ENCODE data around the gene NAALADL2.

DNA sequence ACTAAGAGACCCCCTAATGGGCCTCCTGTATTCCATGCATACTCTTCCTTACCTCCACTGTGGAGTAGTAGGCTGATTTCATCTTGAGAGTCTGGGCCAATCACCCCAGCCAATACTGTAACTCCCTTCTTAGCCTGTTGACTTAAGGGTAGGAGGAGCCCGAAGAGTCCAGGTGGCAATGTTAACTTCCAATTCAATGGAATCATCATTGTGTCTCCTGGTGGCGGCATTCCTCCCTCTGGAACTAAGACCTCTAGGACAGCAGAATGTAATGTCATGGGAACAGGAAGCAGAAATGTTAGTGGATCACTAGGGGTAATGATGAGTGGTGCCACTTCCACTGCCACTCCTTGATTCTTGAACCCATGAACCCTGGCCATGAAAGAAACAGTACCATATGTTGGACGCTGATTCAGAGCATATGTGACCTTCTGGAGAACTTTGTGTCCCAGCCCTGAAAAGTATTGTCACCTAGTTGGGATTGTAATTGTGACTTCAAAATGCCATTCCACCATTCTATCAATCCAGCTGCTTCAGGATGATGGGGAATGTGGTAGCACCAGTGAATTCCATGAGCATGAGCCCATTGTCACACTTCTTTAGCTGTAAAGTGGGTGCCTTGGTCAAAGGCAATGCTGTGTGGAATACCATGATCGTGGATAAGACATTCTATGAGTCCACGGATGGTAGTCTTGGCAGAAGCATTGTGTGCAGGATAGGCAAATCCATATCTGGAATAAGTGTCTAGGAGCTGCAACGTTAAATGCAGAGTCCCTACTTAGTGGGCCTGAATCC is 24.9 kb downstream of the NAALADL2 start:
- TF ChIP-seq, protein P1, sequence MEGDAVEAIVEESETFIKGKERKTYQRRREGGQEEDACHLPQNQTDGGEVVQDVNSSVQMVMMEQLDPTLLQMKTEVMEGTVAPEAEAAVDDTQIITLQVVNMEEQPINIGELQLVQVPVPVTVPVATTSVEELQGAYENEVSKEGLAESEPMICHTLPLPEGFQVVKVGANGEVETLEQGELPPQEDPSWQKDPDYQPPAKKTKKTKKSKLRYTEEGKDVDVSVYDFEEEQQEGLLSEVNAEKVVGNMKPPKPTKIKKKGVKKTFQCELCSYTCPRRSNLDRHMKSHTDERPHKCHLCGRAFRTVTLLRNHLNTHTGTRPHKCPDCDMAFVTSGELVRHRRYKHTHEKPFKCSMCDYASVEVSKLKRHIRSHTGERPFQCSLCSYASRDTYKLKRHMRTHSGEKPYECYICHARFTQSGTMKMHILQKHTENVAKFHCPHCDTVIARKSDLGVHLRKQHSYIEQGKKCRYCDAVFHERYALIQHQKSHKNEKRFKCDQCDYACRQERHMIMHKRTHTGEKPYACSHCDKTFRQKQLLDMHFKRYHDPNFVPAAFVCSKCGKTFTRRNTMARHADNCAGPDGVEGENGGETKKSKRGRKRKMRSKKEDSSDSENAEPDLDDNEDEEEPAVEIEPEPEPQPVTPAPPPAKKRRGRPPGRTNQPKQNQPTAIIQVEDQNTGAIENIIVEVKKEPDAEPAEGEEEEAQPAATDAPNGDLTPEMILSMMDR (IDR thresholded peaks at IDR 0.05): no peak
- TF ChIP-seq POLR2A (IDR thresholded peaks at IDR 0.05): no peak

All from uterus (tissue), 2 donors.